SKM-1 treated with dmso at 0.1 percent for 144 hours (cell line): Measurements from ENCODE around the gene KIAA0930.
"Not testable (repeated sequence)": the region's sequence is repeated elsewhere in the genome, so short reads cannot be mapped to it uniquely, and the experiment has no call there.

Experiments
- DNase-seq: peaks from one replicate; lab custom pipeline; 2025; ENCODE audit not compliant: unreplicated experiment; lab: John Stamatoyannopoulos, UW

The KIAA0930 gene

GRCh38 chr22:45263463-45264269 is 23.0 kb upstream of the KIAA0930 start:
- DNase-seq, result peak; percentile 89

GRCh38 chr22:45262931-45263462 is 22.3 kb upstream of the KIAA0930 start:
- no peak for DNase-seq

DNA sequence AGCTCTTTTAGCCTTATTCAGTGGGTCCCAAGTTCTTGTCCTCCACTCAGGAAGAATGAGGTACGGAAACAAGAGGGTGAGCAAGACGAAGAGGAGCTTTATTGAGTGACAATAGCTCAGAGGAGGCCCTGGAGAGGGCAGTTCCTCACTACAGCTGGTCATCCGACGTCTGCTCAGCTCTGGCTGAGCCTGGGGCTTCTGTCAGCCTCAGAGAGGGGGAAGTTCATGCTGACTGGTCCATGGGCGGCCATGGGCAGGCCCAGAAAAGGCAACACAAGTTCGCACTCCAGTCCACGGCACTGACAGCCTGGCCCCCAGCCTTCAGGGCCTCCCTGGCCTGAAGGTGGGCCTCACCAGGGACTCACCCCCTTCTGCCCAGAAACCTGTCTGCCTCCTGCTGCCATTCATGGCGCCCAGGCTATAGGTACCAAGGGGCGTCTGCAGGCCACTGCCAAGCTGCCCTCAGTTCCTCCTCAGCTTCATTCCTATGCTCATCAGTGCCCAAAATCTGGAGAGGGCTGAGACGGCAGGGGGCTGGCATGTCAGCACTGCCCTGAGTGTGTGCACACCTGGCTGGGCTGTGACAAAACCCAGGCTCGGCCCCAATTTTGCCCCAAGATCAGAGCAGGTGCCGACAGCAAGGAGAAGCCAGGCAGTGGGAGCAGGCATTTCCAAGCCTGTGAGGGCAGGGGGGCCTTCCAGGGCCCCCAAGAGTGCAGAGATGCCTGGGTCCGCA is 21.7 kb upstream of the KIAA0930 start:
- no peak for DNase-seq

- DNase-seq, result no peak
These were observed 20.9 kb upstream of the KIAA0930 start for GRCh38 chr22:45261407-45262088.

- DNase-seq, result not testable (repeated sequence)
These were observed 19.7 kb upstream of the KIAA0930 start for GRCh38 chr22:45260395-45260759.

DNA sequence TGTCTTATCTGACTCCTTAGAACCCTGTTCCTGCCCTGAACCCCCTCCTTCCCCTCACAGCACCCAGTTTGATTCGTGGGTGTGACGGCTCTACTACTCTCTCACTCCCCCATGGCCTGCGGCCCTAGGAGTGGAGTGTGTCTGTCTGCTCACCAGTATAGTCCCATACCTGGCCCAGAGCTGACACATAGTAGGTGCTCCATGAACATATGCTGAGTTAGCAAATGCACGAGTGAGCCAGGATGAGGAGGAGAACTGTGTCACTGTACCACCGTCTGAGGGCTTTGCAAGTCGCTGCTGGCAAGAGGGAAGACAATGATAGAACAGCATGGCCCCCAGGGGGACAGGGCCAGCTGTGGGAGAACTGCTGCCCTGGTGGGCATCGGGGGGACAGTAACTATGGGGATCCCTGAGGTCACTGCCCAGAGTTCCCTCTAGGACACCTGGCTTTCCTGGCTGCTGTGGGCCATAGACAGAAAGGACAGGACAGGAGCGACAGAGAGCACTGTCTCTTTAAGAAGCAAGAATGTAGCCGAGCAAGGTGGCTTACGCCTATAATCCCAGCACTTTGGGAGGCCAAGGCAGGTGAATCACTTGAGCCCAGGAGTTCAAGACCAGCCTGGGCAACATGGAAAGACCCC is 19.2 kb upstream of the KIAA0930 start:
- no peak for DNase-seq

DNA sequence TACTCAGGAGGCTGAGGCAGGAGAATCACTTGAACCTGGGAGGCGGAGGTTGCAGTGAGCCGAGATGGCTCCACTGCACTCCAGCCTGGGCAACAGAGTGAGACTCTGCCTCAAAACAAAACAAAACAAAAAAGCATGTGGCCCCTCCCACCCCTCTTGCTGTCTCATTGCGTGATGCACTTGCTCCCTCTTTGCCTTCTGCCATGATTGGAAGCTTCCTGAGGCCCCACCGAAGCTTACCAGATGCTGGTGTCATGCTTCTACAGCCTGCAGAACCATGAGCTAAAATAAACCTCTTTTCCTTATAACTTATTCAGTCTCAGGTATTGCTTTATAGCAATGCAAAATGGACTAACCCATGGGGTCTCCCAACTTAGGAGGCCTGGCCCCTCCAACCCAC is 17.2 kb upstream of the KIAA0930 start:
- DNase-seq, result not testable (repeated sequence)

GRCh38 chr22:45254789-45255278 is 14.1 kb upstream of the KIAA0930 start:
- DNase-seq, result no peak

DNA sequence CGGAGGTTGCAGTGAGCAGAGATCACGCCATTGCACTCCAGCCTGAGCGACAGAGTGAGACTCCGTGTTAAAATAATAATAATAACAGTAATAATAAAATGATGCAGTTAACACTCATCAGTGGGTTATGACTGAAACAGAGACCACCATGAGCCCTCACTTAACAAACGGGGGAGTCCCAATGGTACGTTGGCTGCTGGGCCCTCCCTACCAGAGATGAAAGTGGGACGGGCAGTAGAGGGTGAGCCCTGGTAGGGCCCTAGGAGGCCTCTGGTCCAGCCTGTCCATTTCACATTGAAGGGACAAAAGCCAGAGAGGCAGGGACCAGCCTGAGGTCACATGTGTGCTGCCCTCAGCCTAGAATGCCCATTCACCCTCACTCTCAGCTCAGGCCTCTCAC is 13.7 kb upstream of the KIAA0930 start:
- no peak for DNase-seq

- DNase-seq, result no peak
These were observed 12.4 kb upstream of the KIAA0930 start for GRCh38 chr22:45253039-45253641.

DNA sequence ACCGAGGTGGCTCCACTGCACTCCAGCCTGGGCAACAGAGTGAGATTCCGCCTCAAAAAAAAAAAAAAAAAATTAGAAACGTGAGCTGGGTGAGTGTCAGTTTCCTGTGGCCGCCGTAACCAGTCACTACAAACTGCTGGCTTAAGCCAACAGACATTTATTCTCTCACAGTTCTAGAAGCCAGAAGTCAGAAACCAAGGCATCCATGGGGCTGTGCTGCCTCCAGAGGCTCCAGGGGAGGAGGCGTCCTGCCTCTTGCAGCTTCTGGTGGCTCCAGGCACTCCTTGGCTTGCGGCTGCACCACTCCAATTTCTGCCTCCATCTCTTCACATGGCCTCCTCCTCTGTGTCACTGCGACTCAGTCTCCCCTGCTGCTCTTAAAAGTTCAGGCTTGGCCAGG is 11.1 kb upstream of the KIAA0930 start:
- no peak for DNase-seq

GRCh38 chr22:45248832-45249561 is 8.3 kb upstream of the KIAA0930 start:
- no peak for DNase-seq

GRCh38 chr22:45246060-45246985 is 5.6 kb upstream of the KIAA0930 start:
- DNase-seq, result no peak

DNA sequence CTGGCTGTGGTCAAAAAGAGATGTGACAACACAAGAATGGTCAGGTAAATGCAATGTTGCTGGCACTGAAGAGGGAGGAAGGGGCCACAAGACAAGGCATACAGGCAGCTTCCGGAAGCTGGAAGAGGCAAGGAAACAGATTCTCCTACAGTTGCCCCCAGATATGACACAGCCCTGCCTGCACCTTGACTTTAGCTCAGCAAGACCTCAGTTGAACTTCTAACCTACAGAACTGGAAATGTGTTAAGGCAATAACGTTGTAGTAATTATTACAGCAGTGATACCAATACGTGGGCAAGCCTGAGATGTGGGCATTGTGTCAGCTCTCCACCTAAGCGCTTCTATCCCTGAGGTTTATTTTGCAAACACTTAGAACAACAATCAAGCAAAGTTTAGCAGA is 4.2 kb upstream of the KIAA0930 start:
- DNase-seq, result no peak

DNA sequence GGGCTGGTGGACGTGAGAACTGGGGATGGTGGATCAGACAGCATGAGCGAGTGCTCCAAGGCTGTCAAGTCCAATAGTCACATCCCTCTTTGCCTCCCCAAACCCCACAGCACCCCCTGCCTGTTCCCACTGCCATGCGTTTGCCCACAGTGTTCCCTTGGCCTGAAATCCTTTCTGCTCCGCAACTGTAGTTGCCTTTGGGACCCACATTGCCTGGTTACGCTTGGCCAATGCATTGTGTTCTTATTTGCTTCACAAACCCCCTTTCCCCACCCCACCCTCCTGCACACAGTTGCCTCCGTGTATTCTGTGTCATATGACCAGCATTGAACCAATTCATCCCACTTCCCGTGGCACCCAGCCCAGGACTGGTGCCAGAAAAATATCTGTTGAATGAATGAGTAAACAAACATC is 2.1 kb upstream of the KIAA0930 start:
- no peak for DNase-seq

DNA sequence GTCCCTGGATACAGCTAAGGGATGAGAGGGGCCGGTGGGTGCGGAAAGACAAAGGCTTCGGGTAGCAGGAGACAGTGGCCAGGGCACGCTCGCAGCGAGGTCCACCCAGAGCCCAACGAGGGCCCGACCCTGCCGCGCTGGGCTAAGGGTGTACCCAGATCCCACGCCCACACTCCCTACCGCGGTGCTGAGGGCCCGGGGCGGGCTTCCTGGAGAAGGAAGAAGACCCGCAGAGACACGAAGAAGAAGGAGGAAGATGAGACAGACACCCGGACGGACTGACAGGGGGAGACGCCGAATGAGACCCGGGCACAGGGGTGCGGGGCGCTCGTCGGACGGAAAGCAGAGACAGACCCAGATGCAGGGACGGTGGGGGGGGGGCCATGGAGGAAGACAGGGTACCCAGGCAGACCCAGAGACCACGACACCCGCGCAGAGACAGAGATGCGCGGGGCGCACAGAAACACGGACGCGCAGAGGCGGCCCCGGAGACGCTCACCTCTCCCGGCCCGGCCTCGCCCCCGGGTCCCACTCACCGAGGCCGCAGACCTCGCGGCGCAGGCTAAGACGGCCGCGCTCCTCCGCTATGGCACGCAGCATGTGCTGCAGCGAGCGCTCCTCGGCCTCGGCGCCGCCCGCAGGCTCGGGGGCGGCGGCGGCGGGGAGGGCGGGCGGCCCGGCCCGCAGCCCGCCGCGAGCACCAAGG is 437 bp downstream of the KIAA0930 start:
- no peak for DNase-seq

DNA sequence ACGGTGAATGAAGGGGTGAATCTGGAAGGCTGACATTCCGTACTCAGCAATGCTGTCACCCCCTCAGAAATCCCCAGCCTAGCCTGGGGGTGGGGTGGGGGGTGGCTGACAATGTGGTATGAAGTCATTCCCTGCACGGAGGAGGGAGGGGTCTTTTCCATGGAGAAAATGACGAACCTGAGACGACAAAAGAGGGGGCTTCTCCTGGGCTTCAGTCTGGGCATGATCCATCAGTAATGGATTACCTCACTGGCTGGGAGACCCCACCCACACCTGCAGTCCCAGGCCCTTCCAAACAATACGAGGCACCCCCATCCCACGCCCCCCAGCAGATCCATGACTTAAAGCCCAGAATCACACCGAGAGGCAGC is 1.0 kb downstream of the KIAA0930 start:
- DNase-seq, result no peak

- peak; percentile 67 for DNase-seq
These were observed 1.6 kb downstream of the KIAA0930 start for GRCh38 chr22:45238957-45239680.
